ENCODE results near the gene ZC2HC1B. TPM values are rescaled to one million over a fixed set of nuclear protein-coding genes. Genes with fewer than 3 reads are reported as not detected.

Gene ZC2HC1B, protein sequence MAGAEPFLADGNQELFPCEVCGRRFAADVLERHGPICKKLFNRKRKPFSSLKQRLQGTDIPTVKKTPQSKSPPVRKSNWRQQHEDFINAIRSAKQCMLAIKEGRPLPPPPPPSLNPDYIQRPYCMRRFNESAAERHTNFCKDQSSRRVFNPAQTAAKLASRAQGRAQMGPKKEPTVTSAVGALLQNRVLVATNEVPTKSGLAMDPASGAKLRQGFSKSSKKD
- total RNA-seq (under 1 TPM in 1 of 10 donors, not detected in 9; 0.28 TPM), polyA plus RNA-seq (not detected)
- long read RNA-seq, donor 1: 0 reads
- long read RNA-seq, donor 2: 0 reads
- long read RNA-seq, donor 3: 0 reads

DNA sequence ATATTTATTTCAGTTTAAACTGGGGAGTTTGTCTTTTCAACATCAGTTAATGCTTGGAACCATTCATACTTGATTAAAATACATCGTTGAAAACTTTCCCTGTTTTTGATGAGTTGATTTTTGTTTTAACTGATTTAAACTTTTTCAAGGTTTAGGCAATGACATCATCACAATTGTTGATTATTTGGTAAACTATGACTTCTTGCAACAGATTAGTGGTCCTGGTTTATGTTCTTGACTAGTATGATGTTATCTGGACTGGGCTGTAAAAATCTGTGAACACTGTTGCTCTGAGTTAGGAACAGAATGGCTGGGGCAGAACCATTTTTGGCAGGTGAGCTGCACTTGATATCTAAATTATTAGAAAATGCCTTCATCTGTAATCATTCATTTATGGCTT, at the start of gene ZC2HC1B:
ZC2HC1B (plus strand) TSS at position 241 of the 400 bp plus-strand sequence; CDS start at position 307, 66 bp downstream.
- DNase-seq: no peak
- Histone ChIP-seq H3K36me3 (peaks cover 0 to 73% (median 38%) of the 10 kb centered on the region in 9 donors), H3K27ac (no peak within 1 kb of the TSS), H3K4me1 (no peaks in the 10 kb centered on the region), H3K27me3 (no peaks in the 10 kb centered on the region), H3K9me3 (peaks cover 0 to 12% (median 0%) of the 10 kb centered on the region in 11 donors), H3K4me3 (no peak within 1 kb of the TSS)
- TF ChIP-seq, protein P1, sequence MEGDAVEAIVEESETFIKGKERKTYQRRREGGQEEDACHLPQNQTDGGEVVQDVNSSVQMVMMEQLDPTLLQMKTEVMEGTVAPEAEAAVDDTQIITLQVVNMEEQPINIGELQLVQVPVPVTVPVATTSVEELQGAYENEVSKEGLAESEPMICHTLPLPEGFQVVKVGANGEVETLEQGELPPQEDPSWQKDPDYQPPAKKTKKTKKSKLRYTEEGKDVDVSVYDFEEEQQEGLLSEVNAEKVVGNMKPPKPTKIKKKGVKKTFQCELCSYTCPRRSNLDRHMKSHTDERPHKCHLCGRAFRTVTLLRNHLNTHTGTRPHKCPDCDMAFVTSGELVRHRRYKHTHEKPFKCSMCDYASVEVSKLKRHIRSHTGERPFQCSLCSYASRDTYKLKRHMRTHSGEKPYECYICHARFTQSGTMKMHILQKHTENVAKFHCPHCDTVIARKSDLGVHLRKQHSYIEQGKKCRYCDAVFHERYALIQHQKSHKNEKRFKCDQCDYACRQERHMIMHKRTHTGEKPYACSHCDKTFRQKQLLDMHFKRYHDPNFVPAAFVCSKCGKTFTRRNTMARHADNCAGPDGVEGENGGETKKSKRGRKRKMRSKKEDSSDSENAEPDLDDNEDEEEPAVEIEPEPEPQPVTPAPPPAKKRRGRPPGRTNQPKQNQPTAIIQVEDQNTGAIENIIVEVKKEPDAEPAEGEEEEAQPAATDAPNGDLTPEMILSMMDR (IDR thresholded peaks at IDR 0.05): no peak
- intact Hi-C loops (cut with DNase I): no loop called here
- WGBS, 2 donors: 90 to 93% methylated on average over 1 of the region's 1 CpG
- no peak for ATAC-seq

DNA sequence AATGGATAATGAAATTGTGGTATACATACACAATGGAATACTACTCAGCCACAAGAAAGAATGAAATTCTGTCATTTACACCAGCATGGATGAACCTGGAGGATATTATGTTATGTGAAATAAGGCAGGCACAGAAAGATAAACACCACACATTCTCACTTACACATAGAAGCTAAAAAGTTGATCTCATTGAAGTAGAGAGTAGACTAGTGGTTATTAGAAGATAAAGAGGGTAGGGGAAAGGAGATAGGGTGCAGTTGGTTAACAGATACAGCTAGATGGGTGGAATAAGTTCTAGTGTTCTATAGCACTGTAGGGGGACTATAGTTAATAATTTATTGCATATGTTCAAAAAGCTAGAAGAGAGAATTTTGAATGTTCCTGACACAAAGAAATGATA, 46.7 kb upstream of the ZC2HC1B start:
- intact Hi-C loops (cut with DNase I): no loop called here

DNA sequence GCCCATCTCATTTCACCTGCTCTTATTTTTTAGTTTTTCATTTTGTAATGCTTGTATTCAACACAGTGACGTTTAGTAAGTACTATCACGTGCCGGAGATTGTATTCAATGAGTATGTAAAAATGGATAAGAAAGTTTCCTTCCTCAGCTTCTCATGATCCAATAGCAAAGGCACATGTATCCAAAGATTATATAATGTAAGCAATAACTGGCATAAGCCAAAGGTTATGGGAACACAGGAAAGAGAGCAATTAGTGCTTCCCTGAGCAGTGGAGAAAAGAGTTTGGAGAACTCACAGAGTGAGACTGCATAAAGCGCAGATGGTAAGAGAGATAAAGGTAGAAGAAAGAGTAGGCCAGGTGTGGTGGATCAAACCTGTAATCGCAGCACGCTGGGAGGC, 42.9 kb upstream of the ZC2HC1B start:
- Histone ChIP-seq H3K4me1 (peaks cover 0 to 27% (median 7%) of the 10 kb centered on the region in 9 donors), H3K36me3 (peaks cover 0 to 69% (median 6%) of the 10 kb centered on the region in 9 donors), H3K9me3 (no peaks in the 10 kb centered on the region), H3K4me3 (no peak overlapping the region), H3K27ac (no peak overlapping the region), H3K27me3 (no peaks in the 10 kb centered on the region)
- TF ChIP-seq, protein P1 (IDR thresholded peaks at IDR 0.05): no peak
- intact Hi-C loops (cut with DNase I): no loop called here
- ATAC-seq (no peak), DNase-seq (no peak)
- 82 to 90% methylated on average over 6 of the region's 6 CpGs for WGBS, 2 donors

More for the DNA sequence above, 46.7 kb upstream of the ZC2HC1B start:
- ATAC-seq (no peak), DNase-seq (no peak)
- peaks cover 0 to 72% (median 0%) of the 10 kb centered on the region in 9 donors for H3K36me3 ChIP-seq
- no peak overlapping the region for H3K27ac ChIP-seq
- no peaks in the 10 kb centered on the region for H3K9me3 ChIP-seq
- H3K27me3 ChIP-seq: no peaks in the 10 kb centered on the region
- no peak overlapping the region for H3K4me3 ChIP-seq
- TF ChIP-seq, protein P1 (IDR thresholded peaks at IDR 0.05): no peak
- peaks cover 0 to 5% (median 2%) of the 10 kb centered on the region in 9 donors for H3K4me1 ChIP-seq

DNA sequence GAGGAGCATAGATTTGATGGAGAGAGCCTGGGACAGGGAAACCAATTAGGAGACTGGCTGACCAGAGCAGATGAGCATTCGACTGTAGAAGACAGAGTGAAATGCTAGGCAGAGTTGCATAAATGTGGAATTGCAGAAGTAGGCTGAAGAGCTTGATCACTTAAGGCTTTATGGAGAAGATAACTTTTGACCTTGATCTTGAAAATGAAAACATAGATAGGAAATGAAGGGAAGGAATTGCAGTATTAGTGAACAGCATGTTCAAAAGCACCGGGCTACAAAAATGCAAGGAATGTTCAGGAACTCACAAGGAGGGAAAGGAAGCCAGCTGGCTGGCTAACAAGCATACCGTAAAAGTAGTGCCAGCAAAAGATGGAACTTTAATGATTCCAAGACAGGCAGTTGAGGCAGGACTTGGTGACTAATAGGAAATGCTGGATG, 41.7 kb upstream of the ZC2HC1B start:
- Histone ChIP-seq H3K36me3 (peaks cover 0 to 75% (median 6%) of the 10 kb centered on the region in 9 donors), H3K4me3 (no peak overlapping the region), H3K9me3 (no peaks in the 10 kb centered on the region), H3K27ac (peak overlapping the region in 3 of 10 donors; percentile 7 to 49 (median 42)), H3K4me1 (peaks cover 0 to 28% (median 7%) of the 10 kb centered on the region in 9 donors), H3K27me3 (no peaks in the 10 kb centered on the region)
- DNase-seq: no peak
- TF ChIP-seq, protein P1 (IDR thresholded peaks at IDR 0.05): no peak
- ATAC-seq: no peak
- WGBS, 2 donors: 46 to 50% methylated on average over 3 of the region's 3 CpGs
- intact Hi-C loops (cut with DNase I): no loop called here
